Right ventricle myocardium inferior (tissue), 1 donor: Measurements from ENCODE around the gene DCST2. TPM values are rescaled to one million over a fixed set of nuclear protein-coding genes. Genes with fewer than 3 reads are reported as not detected.
"Not testable (repeated sequence)": the region's sequence is repeated elsewhere in the genome, so short reads cannot be mapped to it uniquely, and the experiment has no call there.

ENCODE experiments used
- ATAC-seq: fragments of 200-7000 bp; cut with Tn5 transposase; one replicate; pipeline ENCODE4 v1.9.1; 2020; ENCODE audit warnings: mild to moderate bottlenecking, moderate library complexity
- DNase-seq: peaks from one replicate; pipeline ENCODE4 v3.0.0; 2021; ENCODE audit errors: missing footprints
- intact Hi-C: fragments of 100-400 bp; cut with DNase I; formaldehyde crosslinking; loops from one replicate; pipeline ENCODE4 v1.11.0; 2022
- total RNA-seq: library from RNA; stranded (reverse); fragmentation: NEBNext Ultra II Directional; extraction: Animal tissue kit (Norgen Biotek cat#: 25700); gene quantifications from one replicate; pipeline ENCODE4 v1.2.1, GENCODE V29; 2021
- donor health status: DM: no; HTN: yes; CAD: no; lungs with severe emphysema.

Gene DCST2
- total RNA-seq, 1 donor from 2014 or later: 0.35 TPM

DNA sequence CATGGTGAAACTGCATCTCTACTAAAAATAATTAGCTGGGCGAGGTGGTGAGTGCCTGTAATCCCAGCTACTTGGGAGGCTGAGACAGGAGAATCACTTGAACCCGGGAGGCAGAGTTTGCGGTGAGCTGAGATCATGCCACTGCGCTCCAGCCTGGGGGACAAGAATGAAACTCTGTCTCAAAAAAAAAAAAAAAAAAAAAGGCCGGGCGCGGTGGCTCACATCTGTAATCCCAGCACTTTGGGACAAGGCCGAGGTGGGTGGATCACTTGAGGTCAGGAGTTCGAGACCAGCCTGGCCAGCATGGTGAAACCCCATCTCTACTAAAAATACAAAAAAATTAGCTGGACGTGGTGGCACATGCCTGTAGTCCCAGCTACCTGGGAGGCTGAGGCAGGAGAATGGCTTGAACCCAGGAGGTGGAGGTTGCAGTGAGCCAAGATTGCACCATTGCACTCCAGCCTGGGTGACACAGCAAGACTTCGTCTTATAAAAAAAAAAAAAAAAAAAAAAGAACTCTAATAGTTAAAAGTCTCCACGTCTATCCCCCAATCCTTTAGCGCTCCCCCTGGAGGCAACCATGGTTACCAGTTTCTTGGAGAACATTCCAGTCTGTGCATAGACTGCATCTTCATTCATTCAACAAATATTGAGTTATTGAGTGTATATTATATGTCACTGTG is 38.1 kb downstream of the DCST2 start:
- DNase-seq, ATAC-seq: not testable (repeated sequence)

DNA sequence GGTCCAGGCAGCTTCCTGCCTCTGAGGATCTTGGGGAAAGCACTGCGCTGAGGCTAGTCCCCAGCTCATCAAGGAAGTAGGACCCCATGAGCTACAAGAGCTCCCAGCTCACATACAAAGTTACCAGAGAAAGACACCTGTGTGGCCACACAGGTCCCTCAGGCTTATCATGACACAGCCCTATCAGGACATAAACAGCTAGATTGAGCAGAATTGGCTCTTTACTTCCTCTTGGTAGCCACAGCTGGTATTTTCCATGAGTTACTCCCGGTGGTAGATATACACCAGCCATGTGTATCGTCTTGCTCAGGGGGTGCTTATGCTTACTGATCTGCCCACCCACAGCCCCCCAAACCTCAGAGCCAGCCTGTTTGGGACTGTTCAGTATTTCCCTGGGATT is 39.0 kb downstream of the DCST2 start:
- intact Hi-C loops: no loop called here
- DNase-seq (no peak), ATAC-seq (no peak)

More for the DNA sequence above, 38.1 kb downstream of the DCST2 start:
- intact Hi-C loops: not testable (repeated sequence)

GRCh38 chr1:154994269-154994587 is 39.4 kb downstream of the DCST2 start:
- ATAC-seq (no peak), DNase-seq (no peak)
- intact Hi-C loops: no loop called here

DNA sequence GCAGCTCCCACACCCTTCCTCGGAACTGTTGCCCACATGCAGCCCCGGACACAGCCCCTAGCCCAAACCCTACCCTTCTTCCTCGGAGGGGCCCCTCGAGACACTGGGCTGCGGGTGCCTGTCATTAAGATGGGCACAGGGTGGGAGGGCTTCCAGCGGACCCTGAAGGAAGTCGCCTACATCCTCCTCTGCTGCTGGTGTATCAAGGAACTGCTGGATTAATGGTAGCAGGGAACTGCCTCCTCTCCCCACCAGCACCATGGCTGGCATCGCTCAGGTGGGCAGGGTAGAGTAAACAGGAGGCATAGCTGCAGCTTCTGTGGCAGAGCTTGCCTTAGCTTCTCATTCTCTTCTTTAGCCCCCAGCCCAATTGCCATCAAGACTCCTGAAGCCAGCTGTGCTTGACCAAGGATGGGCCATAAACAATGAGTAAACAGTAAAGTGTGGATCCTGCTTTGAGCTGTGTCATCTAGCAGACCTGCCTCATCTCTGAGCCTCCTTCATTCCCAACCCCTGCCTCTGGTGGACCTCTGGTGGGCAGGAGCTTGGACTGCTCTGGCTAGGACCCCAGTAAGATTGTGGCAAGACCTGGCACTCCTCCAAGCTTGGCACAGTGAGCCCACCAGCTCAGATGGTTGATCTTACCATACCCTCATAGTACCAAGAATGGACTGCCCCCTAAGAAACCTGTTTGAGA is 39.9 kb downstream of the DCST2 start, which contains the start of gene LENEP:
LENEP (plus strand) TSS at position 15 of the 697 bp plus-strand sequence; CDS start at position 37, 22 bp downstream.
- intact Hi-C loops: no loop called here
- ATAC-seq: no peak
- DNase-seq: no peak

DNA sequence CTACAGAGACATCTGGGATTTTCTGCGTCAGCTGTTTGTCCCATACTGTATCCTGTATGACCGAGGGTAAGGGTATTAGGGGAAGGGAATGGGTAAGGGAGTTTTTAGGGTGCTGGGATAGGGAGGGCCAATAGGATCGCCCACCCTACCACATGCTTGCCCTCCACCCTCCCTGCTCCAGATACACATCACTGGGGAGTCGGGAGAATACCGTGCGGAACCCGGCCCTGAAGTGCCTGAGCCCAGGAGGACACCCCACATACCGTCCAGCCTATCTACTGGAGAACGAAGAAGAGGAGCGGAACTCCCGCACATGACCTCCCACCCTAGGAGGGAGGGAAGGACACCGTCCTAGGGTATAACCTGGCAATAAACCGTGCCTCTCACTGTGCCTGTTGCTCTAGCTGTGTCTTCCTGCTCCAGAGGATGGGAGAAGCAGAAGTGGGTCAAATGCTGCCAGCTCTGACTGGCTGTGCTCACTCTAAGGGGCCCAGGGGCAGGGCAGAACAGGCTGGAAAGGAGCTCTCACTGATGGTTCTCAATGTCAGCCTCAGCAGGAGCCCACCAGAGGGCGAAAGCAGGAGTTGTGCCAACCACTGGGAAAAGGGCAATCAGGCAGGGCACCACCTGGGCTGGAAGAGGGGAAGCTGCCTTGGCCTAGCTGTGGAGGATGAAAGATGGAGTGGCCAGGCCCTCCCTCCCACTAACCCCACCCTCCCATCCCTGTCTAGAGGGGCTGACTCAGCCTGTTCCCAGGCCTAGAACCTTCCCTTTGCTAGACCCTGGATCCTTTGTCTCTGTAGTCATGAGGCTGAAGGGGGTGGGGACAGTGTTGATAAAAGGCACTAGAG is 40.6 kb downstream of the DCST2 start:
- DNase-seq (no peak), ATAC-seq (peak; percentile 22)
- intact Hi-C loops: no loop called here

DNA sequence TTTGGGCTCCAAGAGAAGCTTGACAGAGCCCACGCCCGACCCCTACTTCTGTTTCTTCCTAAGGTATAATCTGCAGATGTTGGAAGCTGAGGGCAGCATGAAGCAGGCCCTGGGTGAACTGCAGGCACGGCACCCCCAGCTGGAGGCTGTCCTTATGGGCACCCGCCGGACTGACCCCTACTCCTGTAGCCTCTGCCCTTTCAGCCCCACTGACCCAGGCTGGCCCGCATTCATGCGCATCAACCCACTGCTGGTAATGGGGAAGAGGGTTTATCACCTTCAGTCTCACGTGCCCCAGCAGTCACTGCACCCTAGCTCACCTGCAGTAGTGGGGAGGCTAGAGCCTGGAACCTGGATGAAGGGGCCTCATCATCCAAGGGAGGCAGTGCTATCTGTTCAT is 43.3 kb downstream of the DCST2 start:
- no peak for ATAC-seq
- intact Hi-C loops: no loop called here

DNA sequence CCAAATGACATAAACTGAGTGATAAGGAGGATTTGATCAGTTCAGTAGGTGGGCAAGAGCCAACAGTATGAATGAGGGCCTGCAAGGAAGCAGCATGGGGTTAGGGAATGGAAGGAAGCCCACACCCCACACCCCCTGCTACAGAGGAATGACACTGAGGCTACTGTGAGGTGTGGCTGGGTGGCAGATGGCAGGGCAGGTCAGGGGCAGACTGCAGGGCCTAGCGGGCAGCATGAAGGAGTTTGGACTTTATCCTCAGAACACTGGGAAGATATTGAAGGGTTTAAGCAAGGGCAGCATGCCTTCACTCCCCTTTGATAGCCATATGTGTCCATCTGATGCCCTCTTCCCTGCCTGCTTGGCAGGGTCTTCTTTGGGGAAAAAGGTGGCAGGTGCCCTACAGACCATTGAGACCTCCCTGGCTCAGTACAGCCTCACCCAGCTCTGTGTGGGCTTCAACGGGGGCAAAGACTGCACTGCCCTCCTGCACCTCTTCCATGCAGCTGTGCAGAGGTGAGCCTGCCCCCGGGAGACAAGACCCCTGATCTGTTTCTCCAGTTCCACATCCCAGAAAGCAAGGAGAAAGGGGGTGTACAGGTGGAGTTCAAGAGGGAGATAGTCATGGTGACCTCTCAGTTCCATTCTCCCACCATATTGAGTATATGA is 44.3 kb downstream of the DCST2 start:
- ATAC-seq (no peak), DNase-seq (no peak)
- intact Hi-C loops: no loop called here

More for the DNA sequence above, 43.3 kb downstream of the DCST2 start:
- no peak for DNase-seq

- intact Hi-C loops: no loop called here
- ATAC-seq (no peak), DNase-seq (no peak)
Observed at GRCh38 chr1:154988058-154988954, 45.3 kb downstream of the DCST2 start.

DNA sequence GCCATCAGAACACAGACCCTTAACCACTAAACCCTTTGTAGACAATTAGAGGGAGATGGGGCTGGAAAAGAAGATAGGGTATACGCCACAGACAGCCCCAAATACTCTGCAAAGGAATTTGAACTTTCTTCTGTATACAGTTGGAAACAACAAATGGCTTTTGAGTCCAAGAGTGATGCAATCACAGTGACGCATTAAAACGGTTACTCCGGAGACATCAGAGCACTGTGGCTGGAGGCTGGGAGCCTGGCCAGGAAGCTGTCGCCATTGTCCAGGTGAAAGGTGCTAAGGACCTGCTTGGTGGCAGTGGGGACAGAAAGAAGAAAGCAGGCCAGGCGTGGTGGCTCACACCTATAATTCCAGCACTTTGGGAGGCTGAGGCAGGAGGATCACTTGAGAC is 46.3 kb downstream of the DCST2 start:
- DNase-seq (no peak), ATAC-seq (no peak)
- intact Hi-C loops: no loop called here

- intact Hi-C loops, ATAC-seq, DNase-seq: not testable (repeated sequence)
Observed at GRCh38 chr1:154986736-154987135, 46.8 kb downstream of the DCST2 start.

GRCh38 chr1:154983776-154984466 is 49.7 kb downstream of the DCST2 start:
- intact Hi-C loops: loop anchor here (2.0 kb wide), 1 partner anchor 19 kb away; the partner anchor contains the start of gene ZBTB7B
- ATAC-seq: no peak
- no peak for DNase-seq

GRCh38 chr1:154982897-154983648 is 50.5 kb downstream of the DCST2 start, which contains the start of gene FLAD1:
Gene FLAD1, plus strand, starts transcription at chr1:154983344. Its CDS starts 351 bp downstream, at chr1:154983695.
- intact Hi-C loops: loop anchor here (2.0 kb wide), 1 partner anchor 20 kb away; the partner anchor contains the start of gene ZBTB7B
- DNase-seq (peak; percentile 96), ATAC-seq (peak; percentile 100)

DNA sequence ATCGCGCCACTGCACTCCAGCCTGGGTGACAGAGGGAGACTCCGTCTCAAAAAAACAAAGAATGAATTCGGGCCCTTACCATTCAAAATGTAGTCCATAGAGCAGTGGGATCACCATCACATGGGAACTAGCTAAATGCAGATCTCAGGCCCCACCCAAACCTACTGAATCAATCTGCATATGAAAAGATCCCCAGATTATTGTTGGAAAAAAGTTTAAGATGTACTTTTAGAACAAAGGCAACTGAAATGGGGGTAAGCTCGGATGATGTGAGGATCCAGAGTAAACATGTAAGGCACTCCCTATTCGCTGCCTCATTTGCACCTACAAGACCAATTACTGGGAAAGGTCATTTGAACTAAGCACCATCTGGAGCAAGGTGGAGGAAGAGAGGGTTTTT is 51.2 kb downstream of the DCST2 start:
- no peak for ATAC-seq
- no peak for DNase-seq
- intact Hi-C loops: loop anchor here (2.0 kb wide), 1 partner anchor 20 kb away; the partner anchor contains the start of gene ZBTB7B

DNA sequence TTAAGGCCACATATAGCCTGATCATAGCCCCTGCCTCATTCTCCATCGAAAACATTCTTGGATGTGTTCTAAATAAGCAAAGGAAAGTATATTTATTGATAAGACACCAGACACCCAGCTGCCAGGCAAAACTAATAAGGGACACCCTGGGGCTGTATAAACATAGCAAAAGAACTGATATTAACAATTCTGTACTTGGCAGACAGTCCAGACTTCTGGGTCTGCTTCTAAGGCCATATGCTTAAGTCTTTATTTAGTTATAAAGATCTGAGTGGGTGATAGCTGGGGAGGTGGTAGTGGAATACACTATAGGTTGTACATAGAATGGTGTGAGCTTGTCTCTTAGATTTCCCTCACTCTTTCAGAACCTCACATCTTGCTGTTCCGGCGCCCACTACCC is 55.2 kb downstream of the DCST2 start:
- intact Hi-C loops: no loop called here
- DNase-seq (no peak), ATAC-seq (no peak)

DNA sequence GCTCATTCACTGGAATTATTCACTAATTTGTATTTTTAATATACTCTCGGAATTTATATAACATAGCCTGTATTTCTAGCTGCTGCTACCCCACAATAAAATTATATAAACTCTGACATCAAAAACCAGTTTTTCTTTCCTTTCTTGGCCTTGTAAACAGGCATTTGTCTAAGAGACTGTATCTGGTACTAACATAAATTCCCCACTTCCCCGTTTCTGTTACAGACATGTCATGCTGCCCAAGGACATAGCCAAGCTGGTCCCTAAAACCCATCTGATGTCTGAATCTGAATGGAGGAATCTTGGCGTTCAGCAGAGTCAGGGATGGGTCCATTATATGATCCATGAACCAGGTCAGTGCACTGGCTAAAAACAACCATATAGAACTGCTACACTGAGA is 55.8 kb downstream of the DCST2 start:
- intact Hi-C loops, ATAC-seq, DNase-seq: not testable (repeated sequence)

DNA sequence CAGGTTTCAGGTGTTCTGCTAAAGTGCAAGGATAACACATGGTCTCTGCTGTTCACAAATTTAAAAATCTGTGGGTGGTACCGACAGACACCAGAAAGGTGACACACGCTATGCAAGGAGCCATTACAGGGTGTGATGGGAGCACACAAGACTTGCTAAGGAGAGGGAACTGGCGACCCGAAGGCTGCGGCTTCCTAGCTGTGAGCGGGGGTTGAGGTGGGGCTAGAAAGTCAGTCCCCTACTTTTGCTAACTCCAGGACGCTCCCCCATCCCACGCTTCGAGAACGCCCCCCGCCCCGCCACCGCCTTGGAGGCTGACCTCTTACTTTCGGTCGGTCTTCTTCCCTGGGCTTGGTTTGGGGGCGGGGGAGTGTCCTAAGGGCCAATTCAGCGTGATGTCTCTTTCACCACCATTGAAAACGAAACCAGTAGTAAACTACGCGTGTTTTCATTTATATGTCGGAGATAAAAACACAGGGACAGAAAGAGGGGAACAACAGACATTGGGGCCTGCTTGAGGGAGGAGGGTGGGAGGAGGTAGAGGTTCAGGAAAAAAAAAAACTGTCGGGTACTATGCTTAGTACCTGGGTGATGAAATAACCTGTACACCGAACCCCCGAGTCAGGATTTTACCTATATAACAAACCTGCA is 58.0 kb downstream of the DCST2 start:
- DNase-seq (no peak), ATAC-seq (no peak)
- intact Hi-C loops: loop anchor here (2.0 kb wide), 1 partner anchor 25 kb away; no protein-coding TSS in a partner anchor
